ENCODE data around the gene FBXW10.
"Not testable (repeated sequence)": the region's sequence is repeated elsewhere in the genome, so short reads cannot be mapped to it uniquely, and the experiment has no call there.

FBXW10 gene

GRCh38 chr17:18821430-18821829 is 77.6 kb downstream of the FBXW10 start:
- not testable (repeated sequence) for DNase-seq (ENCODE audit: low read depth in 1 of 2, low spot score in 1 of 2)

DNA sequence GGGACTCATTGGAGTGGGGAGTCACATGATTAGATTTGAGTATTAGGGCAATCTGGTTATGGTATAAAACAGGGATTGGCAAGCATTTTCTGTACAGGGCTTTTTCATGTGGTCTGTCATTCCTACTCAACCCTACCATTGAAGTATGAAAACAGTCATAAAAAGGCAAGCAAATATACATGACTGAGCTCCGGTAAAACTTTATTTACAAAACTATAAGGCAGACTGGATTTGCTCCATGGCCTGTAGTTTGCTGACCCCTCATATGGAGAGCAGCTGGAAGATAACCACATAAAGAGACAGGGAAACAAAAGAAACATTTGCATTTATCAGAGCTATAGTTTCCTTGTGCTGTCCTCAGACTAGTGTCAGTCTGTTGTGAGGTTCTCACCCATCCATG is 83.8 kb downstream of the FBXW10 start:
- not testable (repeated sequence) for DNase-seq (ENCODE audit: low read depth in 1 of 2, low spot score in 1 of 2)

Measured in activated CD4-positive, alpha-beta T cell treated with anti-CD3 and anti-CD28 coated beads, Interleukin-2, amount 50 U/mL, for 24 hours (primary cell).